ENCODE data around the gene MNS1. TPM values are rescaled to one million over a fixed set of nuclear protein-coding genes. Genes with fewer than 3 reads are reported as not detected.

The MNS1 gene
- 0.62 and 0.66 TPM in 2 replicates for total RNA-seq

DNA sequence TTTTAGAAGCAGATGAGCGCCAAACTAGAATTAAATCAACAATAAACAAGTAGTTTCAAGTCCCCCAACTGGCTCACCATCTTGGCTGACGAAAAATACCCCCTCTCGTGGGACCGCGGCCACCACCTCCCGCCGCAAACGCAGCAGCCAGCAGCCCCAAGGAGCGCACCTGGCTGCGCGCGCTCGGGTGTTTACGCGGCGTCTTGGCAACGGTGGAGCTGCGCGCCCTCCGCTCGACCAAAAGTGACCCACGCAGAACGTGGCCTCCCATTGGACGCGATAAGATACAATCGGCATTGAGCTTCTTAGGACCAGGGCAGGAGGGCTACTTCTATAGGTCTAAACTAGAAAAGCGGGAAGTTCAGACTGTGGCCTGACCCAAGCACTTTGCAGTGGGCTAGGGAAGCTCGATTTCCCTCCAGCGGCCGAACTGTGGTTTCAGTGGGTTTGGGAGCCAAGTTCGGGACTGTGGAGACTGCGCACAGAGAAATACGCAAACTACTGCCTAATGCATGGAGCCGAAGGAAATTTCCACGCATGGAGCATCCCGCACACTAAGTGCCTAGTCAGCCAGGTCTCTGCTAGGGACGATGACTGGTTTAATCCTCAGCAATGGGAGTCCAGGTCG, at the start of gene MNS1:
Gene MNS1 (minus strand): TSS at position 245 of the 628 bp plus-strand sequence. CDS start 165 bp downstream, at position 80.
- H3K27ac Mint-ChIP-seq: peak within 1 kb of the TSS; percentile 97
- peaks cover 21% of the 10 kb centered on the region for H3K4me1 Mint-ChIP-seq
- DNase-seq (peak; percentile 84), ATAC-seq (ENCODE audit: low read depth) (peak; percentile 95)
- H3K9me3 Mint-ChIP-seq: no peaks in the 10 kb centered on the region
- CTCF ChIA-PET: interaction anchor here (0.6 to 1.5 kb wide), 4 partner anchors 26 to 1027 kb away, joined by 3 to 5 read pairs (median 3); no protein-coding TSS in a partner anchor
- H3K36me3 Mint-ChIP-seq (ENCODE audit: low read depth): peaks cover 2% of the 10 kb centered on the region
- no peaks in the 10 kb centered on the region for H3K27me3 Mint-ChIP-seq
- TF ChIP-seq, protein P1, sequence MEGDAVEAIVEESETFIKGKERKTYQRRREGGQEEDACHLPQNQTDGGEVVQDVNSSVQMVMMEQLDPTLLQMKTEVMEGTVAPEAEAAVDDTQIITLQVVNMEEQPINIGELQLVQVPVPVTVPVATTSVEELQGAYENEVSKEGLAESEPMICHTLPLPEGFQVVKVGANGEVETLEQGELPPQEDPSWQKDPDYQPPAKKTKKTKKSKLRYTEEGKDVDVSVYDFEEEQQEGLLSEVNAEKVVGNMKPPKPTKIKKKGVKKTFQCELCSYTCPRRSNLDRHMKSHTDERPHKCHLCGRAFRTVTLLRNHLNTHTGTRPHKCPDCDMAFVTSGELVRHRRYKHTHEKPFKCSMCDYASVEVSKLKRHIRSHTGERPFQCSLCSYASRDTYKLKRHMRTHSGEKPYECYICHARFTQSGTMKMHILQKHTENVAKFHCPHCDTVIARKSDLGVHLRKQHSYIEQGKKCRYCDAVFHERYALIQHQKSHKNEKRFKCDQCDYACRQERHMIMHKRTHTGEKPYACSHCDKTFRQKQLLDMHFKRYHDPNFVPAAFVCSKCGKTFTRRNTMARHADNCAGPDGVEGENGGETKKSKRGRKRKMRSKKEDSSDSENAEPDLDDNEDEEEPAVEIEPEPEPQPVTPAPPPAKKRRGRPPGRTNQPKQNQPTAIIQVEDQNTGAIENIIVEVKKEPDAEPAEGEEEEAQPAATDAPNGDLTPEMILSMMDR (IDR thresholded peaks at IDR 0.05): no peak
- intact Hi-C loops (cut with micrococcal nuclease): loop anchor here (2.0 to 10.0 kb wide), 7 partner anchors 92 to 1240 kb away; partner anchors contain the start of genes POLR2M, TEX9 and ZNF280D
- POLR2A ChIA-PET: interaction anchor here (0.6 to 1.7 kb wide), 5 partner anchors 219 to 1242 kb away, joined by 3 to 4 read pairs (median 3); partner anchors contain the start of gene POLR2M
- H3K4me3 Mint-ChIP-seq: peak within 1 kb of the TSS; percentile 92

- no peak overlapping the region for H3K27ac Mint-ChIP-seq
- peak overlapping the region; percentile 20 for H3K4me3 Mint-ChIP-seq
- ChIA-PET CTCF (interaction anchor here (0.6 to 5.3 kb wide), 12 partner anchors 14 to 1045 kb away, joined by 3 to 40 read pairs (median 6); no protein-coding TSS in a partner anchor), POLR2A (no interaction called here)
- H3K9me3 Mint-ChIP-seq: peaks cover 5% of the 10 kb centered on the region
- no peaks in the 10 kb centered on the region for H3K36me3 Mint-ChIP-seq (ENCODE audit: low read depth)
- H3K4me1 Mint-ChIP-seq: peaks cover 4% of the 10 kb centered on the region
- no peaks in the 10 kb centered on the region for H3K27me3 Mint-ChIP-seq
- intact Hi-C loops (cut with micrococcal nuclease): loop anchor here (1.0 to 10.0 kb wide), 8 partner anchors 158 to 1046 kb away; partner anchors contain the start of gene TCF12
- no peak for DNase-seq
- TF ChIP-seq, protein P1 (IDR thresholded peaks at IDR 0.05): no peak
- peak; percentile 81 for ATAC-seq (ENCODE audit: low read depth)
These were observed 31.7 kb upstream of the MNS1 start for GRCh38 chr15:56496635-56497034.

GRCh38 chr15:56495533-56495932, 30.6 kb upstream of the MNS1 start:
- ChIA-PET POLR2A (no interaction called here), CTCF (interaction anchor here (1.0 to 5.3 kb wide), 7 partner anchors 13 to 1046 kb away, joined by 3 to 40 read pairs (median 5); no protein-coding TSS in a partner anchor)
- Mint-ChIP-seq H3K9me3 (no peaks in the 10 kb centered on the region), H3K27me3 (no peaks in the 10 kb centered on the region), H3K4me3 (no peak overlapping the region), H3K27ac (no peak overlapping the region), H3K36me3 (ENCODE audit: low read depth) (no peaks in the 10 kb centered on the region), H3K4me1 (peaks cover 4% of the 10 kb centered on the region)
- intact Hi-C loops (cut with micrococcal nuclease): loop anchor here (5.0 to 10.0 kb wide), 2 partner anchors 159 to 1047 kb away; no protein-coding TSS in a partner anchor
- ATAC-seq (ENCODE audit: low read depth) (no peak), DNase-seq (no peak)
- TF ChIP-seq, protein P1 (IDR thresholded peaks at IDR 0.05): no peak

DNA sequence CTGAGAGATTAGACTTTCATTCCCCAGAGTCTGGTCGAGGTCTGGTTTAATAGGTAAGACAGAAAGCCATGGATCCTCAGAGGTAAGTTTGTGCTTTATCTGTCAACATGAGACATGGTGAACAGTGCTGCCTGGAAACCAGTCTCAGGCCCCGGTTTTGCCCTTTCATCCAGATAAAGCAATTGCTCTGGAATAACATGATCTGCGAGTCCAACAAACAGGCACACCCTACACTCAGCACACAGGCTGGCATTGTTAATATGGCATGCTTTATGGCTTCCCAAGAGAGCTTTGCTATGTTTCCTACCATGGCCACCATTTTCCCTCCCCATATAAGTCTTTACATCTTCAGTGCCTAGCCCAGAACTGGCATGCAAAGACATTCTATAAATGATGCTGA, 30.1 kb upstream of the MNS1 start:
- ATAC-seq (ENCODE audit: low read depth): no peak

More for the DNA sequence above, 30.1 kb upstream of the MNS1 start:
- no peak for DNase-seq
- CTCF ChIA-PET: interaction anchor here (1.0 to 5.3 kb wide), 10 partner anchors 12 to 1047 kb away, joined by 3 to 40 read pairs (median 4); no protein-coding TSS in a partner anchor
- Mint-ChIP-seq H3K4me3 (no peak overlapping the region), H3K4me1 (peaks cover 4% of the 10 kb centered on the region), H3K9me3 (no peaks in the 10 kb centered on the region), H3K36me3 (ENCODE audit: low read depth) (no peaks in the 10 kb centered on the region), H3K27me3 (no peaks in the 10 kb centered on the region), H3K27ac (no peak overlapping the region)
- TF ChIP-seq, protein P1 (IDR thresholded peaks at IDR 0.05): no peak
- POLR2A ChIA-PET: no interaction called here
- intact Hi-C loops (cut with micrococcal nuclease): loop anchor here (5.0 to 10.0 kb wide), 2 partner anchors 160 to 1047 kb away; no protein-coding TSS in a partner anchor
